Keratinocyte (primary cell): ENCODE data around the gene CLCA1. TPM values are rescaled to one million over a fixed set of nuclear protein-coding genes. Genes with fewer than 3 reads are reported as not detected.
A peak's percentile ranks its signal among the peaks of the same experiment; 100 is the strongest.

Experiments
- DNase-seq: peaks from one replicate; pipeline ENCODE4 v3.0.0-alpha.2; 2011; ENCODE audit warnings: low read depth, missing footprints, low spot score
- FAIRE-seq: peaks from 2 replicates; lab custom pipeline; 2011; peaks lifted over from hg19 to GRCh38; lab: Jason Lieb, UNC
- H2AFZ ChIP-seq: 2 replicates; pipeline ENCODE4 v1.6.0; 2012; ENCODE audit warnings: low read length, control low read depth, inconsistent platforms; ENCODE audit not compliant: control insufficient read depth
- H3K27ac ChIP-seq: 2 replicates; pipeline ENCODE4 v1.5.1; 2011; ENCODE audit warnings: low read length; ENCODE audit not compliant: control insufficient read depth, insufficient read depth
- H3K27me3 ChIP-seq: 3 replicates; pipeline ENCODE4 v1.6.0; 2011; ENCODE audit warnings: low read length; ENCODE audit not compliant: control insufficient read depth, insufficient read depth; ENCODE audit errors: extremely low read depth
- H3K36me3 ChIP-seq, 2 experiments: 2 replicates in 1 of 2; 3 replicates in 1 of 2; pipeline ENCODE4 v1.5.1; 2011; ENCODE audit warnings: low read length in 2 of 2, mild to moderate bottlenecking in 1 of 2; ENCODE audit not compliant: control insufficient read depth in 2 of 2, insufficient read depth in 2 of 2; ENCODE audit errors: extremely low read depth in 1 of 2
- H3K4me1 ChIP-seq: 3 replicates; pipeline ENCODE4 v1.5.1; 2011; ENCODE audit warnings: low read length; ENCODE audit not compliant: control insufficient read depth, insufficient read depth; ENCODE audit errors: extremely low read depth
- H3K4me2 ChIP-seq: 3 replicates; pipeline ENCODE4 v1.6.0; 2011; ENCODE audit warnings: low read depth, low read length; ENCODE audit not compliant: control insufficient read depth, insufficient read depth; ENCODE audit errors: extremely low read depth
- H3K4me3 ChIP-seq, 3 experiments: fragments of 200-600 bp in 1 of 3; sonication (generic) in 1 of 3; 2 replicates in 2 of 3; 3 replicates in 1 of 3; pipeline ENCODE4 v1.5.1; 2011 to 2016; ENCODE audit warnings: low read length in 3 of 3, mild to moderate bottlenecking in 3 of 3, control low read depth in 2 of 3, inconsistent platforms in 1 of 3, low read depth in 1 of 3, mixed read lengths in 1 of 3, mixed run types in 1 of 3, moderate library complexity in 1 of 3; ENCODE audit not compliant: control insufficient read depth in 2 of 3, insufficient read depth in 2 of 3; ENCODE audit errors: extremely low read depth in 1 of 3
- H3K79me2 ChIP-seq: 2 replicates; pipeline ENCODE4 v1.6.0; 2012; ENCODE audit warnings: low read length; ENCODE audit not compliant: control insufficient read depth, insufficient read depth
- H3K9ac ChIP-seq: 3 replicates; pipeline ENCODE4 v1.6.0; 2011; ENCODE audit warnings: low read length; ENCODE audit not compliant: control insufficient read depth, insufficient read depth; ENCODE audit errors: extremely low read depth
- H3K9me1 ChIP-seq: 3 replicates; pipeline ENCODE4 v1.6.0; 2011; ENCODE audit warnings: low read length; ENCODE audit not compliant: control insufficient read depth, insufficient read depth; ENCODE audit errors: extremely low read depth
- H3K9me3 ChIP-seq: 2 replicates; pipeline ENCODE4 v1.5.1; 2012; ENCODE audit warnings: low read depth, low read length; ENCODE audit not compliant: control insufficient read depth
- H4K20me1 ChIP-seq: 3 replicates; pipeline ENCODE4 v1.6.0; 2011; ENCODE audit warnings: low read length; ENCODE audit not compliant: control insufficient read depth, insufficient read depth; ENCODE audit errors: extremely low read depth
- EZH2 ChIP-seq: IDR thresholded peaks from one replicate; pipeline ENCODE4 v1.6.1; 2012; ENCODE audit warnings: inconsistent platforms, mild to moderate bottlenecking, low read length, moderate library complexity
- dilution Hi-C: fragments of 300-500 bp; cut with MboI; formaldehyde crosslinking; loops from one replicate; pipeline ENCODE4 v1.7.0; 2020; ENCODE audit warnings: low sequenced_read_pairs; ENCODE audit not compliant: extremely low pct_ligation_motif_present
- polyA plus RNA-seq, 5 experiments: library from polyadenylated mRNA; depleted of rRNA in 3 of 5; stranded (reverse) in 3 of 5; stranded (forward) in 1 of 5; unstranded in 1 of 5; fragments of >200 nt; gene quantifications; 1 replicate in 1 of 5; 2 replicates in 3 of 5; 3 replicates in 1 of 5; pipeline versions ENCODE4 v1.2.1 to v1.2.3, GENCODE V29; 2011 to 2012; ENCODE audit warnings: missing spikeins in 2 of 5, low read depth in 1 of 5, low replicate concordance in 1 of 5
- TF ChIP-seq, protein P1 (sequence below), 3 experiments: IDR thresholded peaks in 1 of 3; conservative IDR thresholded peaks in 1 of 3; optimal IDR thresholded peaks in 1 of 3; 2 replicates in 2 of 3; 3 replicates in 1 of 3; pipeline versions ENCODE3 to v1.5.1; 2011; ENCODE audit warnings: low read length in 3 of 3, mild to moderate bottlenecking in 3 of 3, moderate library complexity in 2 of 3, control low read depth in 1 of 3, inconsistent platforms in 1 of 3; ENCODE audit not compliant: insufficient read depth in 2 of 3; ENCODE audit errors: extremely low read depth in 1 of 3

CLCA1 gene
- polyA plus RNA-seq, 1 donor (not counting 4 experiments of a cell fraction or from before 2014, with no cell fraction given), result 0.04 TPM

DNA sequence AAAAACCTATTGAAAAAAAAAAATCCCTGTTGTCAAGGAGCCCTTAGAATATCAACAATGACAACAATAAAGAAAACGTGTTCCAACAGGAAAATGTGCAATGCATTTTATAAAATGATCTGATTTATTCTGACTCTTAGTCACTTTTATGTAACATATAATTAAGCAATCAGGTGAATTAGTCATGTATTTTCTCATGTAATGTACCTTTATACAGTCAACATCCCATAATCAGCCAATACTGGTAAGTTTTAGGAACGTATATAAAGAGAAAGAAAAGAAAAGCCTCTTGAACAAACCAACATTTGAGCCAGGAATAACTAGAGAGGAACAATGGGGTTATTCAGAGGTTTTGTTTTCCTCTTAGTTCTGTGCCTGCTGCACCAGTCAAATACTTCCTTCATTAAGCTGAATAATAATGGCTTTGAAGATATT lies 78.1 kb downstream of the CLCA1 start, which contains the start of gene CLCA4:
CLCA4 (plus strand) TSS at position 292 of the 435 bp plus-strand sequence; CDS start at position 334, 42 bp downstream.
- peak within 1 kb of the TSS; percentile 71 for H3K4me2 ChIP-seq
- DNase-seq (peak; percentile 59), FAIRE-seq (no peak)
- no peaks in the 10 kb centered on the region for H3K9me1 ChIP-seq
- H3K79me2 ChIP-seq, result no peaks in the 10 kb centered on the region
- H4K20me1 ChIP-seq, result no peaks in the 10 kb centered on the region
- dilution Hi-C loops, result no loop called here
- no peaks in the 10 kb centered on the region for H3K9me3 ChIP-seq
- peak within 1 kb of the TSS in 1 of 3 experiments; percentile 54 for H3K4me3 ChIP-seq
- peak within 1 kb of the TSS; percentile 75 for H3K27ac ChIP-seq
- H3K36me3 ChIP-seq, result no peaks in the 10 kb centered on the region
- no peak within 1 kb of the TSS for H3K9ac ChIP-seq
- peak within 1 kb of the TSS; percentile 43 for H2AFZ ChIP-seq
- H3K4me1 ChIP-seq, result peaks cover 29% of the 10 kb centered on the region
- TF ChIP-seq, protein P1, sequence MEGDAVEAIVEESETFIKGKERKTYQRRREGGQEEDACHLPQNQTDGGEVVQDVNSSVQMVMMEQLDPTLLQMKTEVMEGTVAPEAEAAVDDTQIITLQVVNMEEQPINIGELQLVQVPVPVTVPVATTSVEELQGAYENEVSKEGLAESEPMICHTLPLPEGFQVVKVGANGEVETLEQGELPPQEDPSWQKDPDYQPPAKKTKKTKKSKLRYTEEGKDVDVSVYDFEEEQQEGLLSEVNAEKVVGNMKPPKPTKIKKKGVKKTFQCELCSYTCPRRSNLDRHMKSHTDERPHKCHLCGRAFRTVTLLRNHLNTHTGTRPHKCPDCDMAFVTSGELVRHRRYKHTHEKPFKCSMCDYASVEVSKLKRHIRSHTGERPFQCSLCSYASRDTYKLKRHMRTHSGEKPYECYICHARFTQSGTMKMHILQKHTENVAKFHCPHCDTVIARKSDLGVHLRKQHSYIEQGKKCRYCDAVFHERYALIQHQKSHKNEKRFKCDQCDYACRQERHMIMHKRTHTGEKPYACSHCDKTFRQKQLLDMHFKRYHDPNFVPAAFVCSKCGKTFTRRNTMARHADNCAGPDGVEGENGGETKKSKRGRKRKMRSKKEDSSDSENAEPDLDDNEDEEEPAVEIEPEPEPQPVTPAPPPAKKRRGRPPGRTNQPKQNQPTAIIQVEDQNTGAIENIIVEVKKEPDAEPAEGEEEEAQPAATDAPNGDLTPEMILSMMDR (optimal IDR thresholded peaks at IDR 0.05 in 1 of 3, IDR thresholded peaks at IDR 0.05 in 1 of 3, conservative IDR thresholded peaks at IDR 0.05 in 1 of 3; ENCODE audit: extremely low read depth in 1 of 3, insufficient read depth in 2 of 3, low read length in 3 of 3), result no peak
- TF ChIP-seq EZH2, result no peak
- H3K27me3 ChIP-seq, result no peaks in the 10 kb centered on the region

DNA sequence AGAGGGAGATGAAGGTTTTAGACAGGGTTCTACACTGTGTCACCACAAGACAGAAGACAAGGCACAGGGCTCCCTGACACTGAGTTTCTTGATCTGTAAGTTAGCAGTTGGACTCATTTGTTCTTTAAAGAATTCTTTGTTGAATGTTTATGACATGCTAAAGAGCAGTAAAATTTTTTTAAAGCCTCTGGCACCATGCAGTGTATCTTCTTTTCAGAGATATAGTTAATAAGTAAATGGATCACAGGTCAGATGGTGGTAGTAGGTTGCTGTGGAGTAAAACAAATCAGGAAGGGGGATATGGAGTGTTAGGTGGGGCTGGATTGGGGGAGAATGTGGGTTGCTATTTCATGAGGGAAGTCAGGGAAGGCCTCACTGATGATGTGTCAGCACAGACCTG lies 80.1 kb downstream of the CLCA1 start:
- FAIRE-seq (no peak), DNase-seq (no peak)
- Histone ChIP-seq H4K20me1 (no peaks in the 10 kb centered on the region), H3K4me3 (no peak overlapping the region), H3K9me3 (no peaks in the 10 kb centered on the region), H3K27me3 (no peaks in the 10 kb centered on the region), H2AFZ (no peak overlapping the region), H3K4me2 (no peak overlapping the region), H3K9ac (no peak overlapping the region), H3K4me1 (peaks cover 10% of the 10 kb centered on the region), H3K9me1 (no peaks in the 10 kb centered on the region), H3K79me2 (no peaks in the 10 kb centered on the region), H3K27ac (no peak overlapping the region), H3K36me3 (no peaks in the 10 kb centered on the region)
- TF ChIP-seq, protein P1 (optimal IDR thresholded peaks at IDR 0.05 in 1 of 3, IDR thresholded peaks at IDR 0.05 in 1 of 3, conservative IDR thresholded peaks at IDR 0.05 in 1 of 3; ENCODE audit: extremely low read depth in 1 of 3, insufficient read depth in 2 of 3, low read length in 3 of 3), result no peak
- no peak for TF ChIP-seq EZH2
- dilution Hi-C loops, result no loop called here

Other genes starting within 250 kb of the CLCA1 start
- gene ODF2L, start 72.6 kb upstream of the CLCA1 start, polyA plus RNA-seq, result 11.7 to 22.0 TPM (median 13.2 TPM) in 3 replicates
- 276 to 518 TPM (median 407 TPM) in 3 replicates for gene CLCA2, start 44.8 kb upstream of the CLCA1 start, polyA plus RNA-seq
- 0.59 to 6.1 TPM (median 1.5 TPM) in 3 replicates for gene CLCA4, start 78.2 kb downstream of the CLCA1 start, polyA plus RNA-seq
- 49.4 to 77.1 TPM (median 50.9 TPM) in 3 replicates for gene SH3GLB1, start 235.6 kb downstream of the CLCA1 start, polyA plus RNA-seq